Hematopoietic multipotent progenitor cell treated with erythropoietin and hydrocortisone succinate and interleukin-3 and kit ligand, for 4 days (in vitro differentiated cells): ENCODE data around the gene DYNC1I1.
A peak's percentile ranks its signal among the peaks of the same experiment; 100 is the strongest.

ENCODE experiments used
- DNase-seq: peaks from one replicate; pipeline ENCODE4 v3.0.0-alpha.2; 2015

DYNC1I1 gene

GRCh38 chr7:95772298-95772770 lies at the start of gene DYNC1I1:
TSS of gene DYNC1I1 (plus strand) at chr7:95772554. CDS start at chr7:95804730, 32,176 bp downstream.
- peak; percentile 88 for DNase-seq

DNA sequence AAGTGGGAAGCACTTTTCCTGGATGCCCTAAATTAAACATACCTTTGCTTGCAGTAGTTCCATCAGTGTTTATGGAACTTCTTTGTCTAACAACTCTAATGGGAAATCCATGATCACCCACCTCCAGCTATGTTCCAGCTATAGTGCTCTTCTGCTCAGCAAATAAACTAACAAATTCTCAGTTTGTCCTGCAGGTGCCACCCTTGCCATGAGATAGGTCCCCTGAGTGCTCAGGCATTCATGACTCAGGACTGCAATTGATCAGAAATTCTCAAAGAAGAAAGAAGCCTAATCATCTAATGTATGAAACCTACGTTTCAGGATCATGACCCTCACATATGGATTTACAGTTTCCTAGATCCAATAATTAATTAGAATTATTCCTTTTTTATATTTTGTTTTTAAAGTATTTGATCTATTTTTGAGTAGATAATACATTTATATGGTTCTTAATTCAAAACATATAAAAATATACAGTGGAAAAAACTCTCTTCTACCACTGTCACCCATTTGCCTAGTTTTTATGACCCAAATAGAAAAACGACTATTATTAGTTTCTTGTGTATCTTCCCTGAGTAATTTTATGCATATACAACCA lies 48.7 kb upstream of the DYNC1I1 start:
- peak; percentile 73 for DNase-seq

DNA sequence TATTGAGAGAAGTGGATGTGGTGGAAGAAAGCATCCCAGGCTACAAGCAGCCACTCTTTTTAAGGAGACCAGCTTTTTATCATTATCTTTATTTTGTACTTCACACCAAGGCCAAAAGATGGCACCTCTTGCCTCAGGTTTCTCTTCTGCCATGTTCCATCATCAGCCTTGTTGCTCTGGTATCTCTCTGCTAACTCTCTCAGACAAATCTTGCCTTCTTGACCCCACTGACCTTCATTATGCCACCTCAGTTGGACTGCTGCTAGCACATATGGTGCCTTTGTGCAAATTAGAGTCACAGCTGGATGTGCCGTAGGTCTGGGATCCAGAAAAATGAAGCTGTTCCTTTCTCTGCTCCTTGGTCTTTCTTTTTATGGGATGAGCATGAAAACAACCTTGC lies 47.1 kb upstream of the DYNC1I1 start:
- DNase-seq = peak; percentile 10

DNA sequence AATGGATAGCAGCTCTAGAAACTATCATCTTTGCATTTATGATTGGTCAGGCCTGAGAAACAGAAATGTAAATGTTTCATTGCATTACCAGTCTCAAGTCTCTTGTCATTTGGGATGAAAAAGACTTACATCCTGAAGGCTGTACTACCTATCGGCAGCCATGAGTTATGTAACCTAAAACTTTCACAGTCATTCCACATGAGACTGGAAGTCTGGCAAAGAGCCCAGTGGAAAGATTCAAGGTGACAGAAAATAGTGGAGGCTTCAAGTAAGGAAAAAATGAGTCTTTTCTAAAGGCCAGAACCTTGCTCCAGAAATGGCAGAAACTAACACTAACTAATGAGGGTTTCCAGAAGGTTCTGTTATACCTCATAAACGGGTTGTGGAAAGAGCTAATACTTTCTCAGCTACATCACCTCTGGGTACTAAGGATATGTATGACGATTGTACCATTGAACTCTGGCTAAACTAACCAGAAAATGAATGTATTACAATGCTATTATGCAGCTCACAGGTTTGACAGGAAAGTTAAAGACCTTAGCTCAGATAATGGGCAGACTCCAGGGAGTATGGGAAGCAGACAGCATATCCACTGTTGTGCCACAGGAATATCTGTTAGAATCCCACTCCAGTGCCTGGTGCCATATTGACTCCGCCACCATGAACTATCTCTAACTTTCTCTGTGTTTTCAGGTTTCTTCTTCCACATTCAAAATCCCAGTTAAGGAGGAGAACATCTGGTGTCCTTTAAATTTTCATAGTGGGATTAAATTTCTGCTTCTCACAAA lies 41.7 kb upstream of the DYNC1I1 start:
- no peak for DNase-seq

DNA sequence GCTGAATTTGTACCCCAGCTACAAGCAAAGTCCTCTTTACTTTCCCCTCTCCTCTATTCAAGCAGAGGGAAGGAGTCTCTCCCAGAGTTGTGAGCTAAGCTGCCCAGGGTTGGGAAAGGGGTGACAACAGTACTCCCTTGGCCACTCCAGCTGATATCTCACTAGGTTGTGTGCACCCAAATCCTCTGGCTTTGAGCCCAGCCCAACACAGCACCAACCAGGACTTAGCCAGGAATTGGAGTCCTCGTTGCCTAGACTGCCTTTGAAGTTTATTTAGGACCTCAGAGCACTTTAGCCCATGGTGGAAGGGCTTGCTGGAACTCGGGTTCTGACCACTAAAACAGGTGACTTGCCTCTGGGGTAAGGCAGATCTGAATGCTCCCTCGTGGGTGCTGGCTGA lies 35.7 kb upstream of the DYNC1I1 start:
- DNase-seq = no peak

DNA sequence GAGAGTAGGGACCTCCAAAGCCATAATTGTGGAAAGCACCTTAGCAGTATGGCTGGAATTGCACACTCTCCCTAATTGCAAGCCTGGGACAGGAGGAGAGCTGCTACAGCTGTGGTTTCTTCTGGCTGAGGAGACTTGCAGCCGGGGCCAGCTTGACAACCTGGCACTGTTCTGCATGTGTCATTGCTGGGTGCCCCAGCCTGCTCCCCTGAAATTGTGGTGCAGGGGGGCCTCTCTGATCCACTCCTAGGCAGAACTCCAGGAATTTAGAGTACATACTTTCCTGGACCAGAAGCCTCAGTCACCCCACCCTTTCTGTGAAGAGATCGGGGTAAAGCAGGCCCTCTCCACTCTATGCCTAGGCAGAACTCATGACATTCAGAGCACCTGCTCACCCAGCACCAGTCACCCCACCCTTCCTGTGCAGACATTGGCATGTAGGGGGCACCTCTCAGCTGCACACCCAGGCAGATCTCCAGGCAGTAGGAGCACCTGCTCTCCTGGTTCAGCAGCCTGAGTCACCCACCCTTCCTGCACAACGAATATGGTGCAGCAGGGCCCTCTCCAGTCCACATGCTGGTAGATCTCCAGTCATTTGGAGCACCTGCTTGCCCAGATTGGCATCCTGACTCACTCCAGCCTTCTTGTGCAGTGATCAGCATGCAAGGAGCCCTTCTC lies 34.4 kb upstream of the DYNC1I1 start:
- no peak for DNase-seq

- DNase-seq = no peak
Observed at GRCh38 chr7:95749044-95749443, 23.3 kb upstream of the DYNC1I1 start.

GRCh38 chr7:95749515-95749914 lies 22.8 kb upstream of the DYNC1I1 start:
- no peak for DNase-seq

GRCh38 chr7:95753440-95753839 lies 18.9 kb upstream of the DYNC1I1 start:
- no peak for DNase-seq

GRCh38 chr7:95755277-95755934 lies 16.9 kb upstream of the DYNC1I1 start:
- no peak for DNase-seq

- no peak for DNase-seq
Observed at GRCh38 chr7:95758187-95758586, 14.2 kb upstream of the DYNC1I1 start.

- DNase-seq = no peak
Observed at GRCh38 chr7:95766086-95766485, 6.3 kb upstream of the DYNC1I1 start.

GRCh38 chr7:95766657-95767056 lies 5.7 kb upstream of the DYNC1I1 start:
- no peak for DNase-seq

GRCh38 chr7:95772771-95773581 lies 622 bp downstream of the DYNC1I1 start:
- DNase-seq = peak; percentile 13

- DNase-seq = no peak
Observed at GRCh38 chr7:95776561-95777185, 4.3 kb downstream of the DYNC1I1 start.

GRCh38 chr7:95777269-95777668 lies 4.9 kb downstream of the DYNC1I1 start:
- no peak for DNase-seq

DNA sequence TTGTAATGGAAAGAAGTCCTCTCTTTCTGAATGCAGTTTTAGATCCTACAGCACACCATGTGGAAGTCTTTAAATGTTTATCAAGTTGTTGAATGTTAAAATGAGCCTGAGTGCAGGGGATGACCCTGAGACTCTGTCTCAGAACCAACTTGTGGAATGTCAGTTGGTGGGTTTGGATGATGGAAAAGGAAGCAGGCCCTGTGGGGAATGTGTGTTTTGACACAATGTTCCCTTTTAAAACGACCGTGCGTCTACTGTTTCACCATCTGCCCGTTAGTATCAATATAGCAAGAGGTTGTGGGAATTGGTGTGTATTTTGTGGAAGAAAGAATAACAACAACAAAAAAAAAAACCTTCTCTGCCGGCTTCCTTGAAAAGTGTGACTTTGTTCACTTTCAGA lies 8.3 kb downstream of the DYNC1I1 start:
- no peak for DNase-seq

DNA sequence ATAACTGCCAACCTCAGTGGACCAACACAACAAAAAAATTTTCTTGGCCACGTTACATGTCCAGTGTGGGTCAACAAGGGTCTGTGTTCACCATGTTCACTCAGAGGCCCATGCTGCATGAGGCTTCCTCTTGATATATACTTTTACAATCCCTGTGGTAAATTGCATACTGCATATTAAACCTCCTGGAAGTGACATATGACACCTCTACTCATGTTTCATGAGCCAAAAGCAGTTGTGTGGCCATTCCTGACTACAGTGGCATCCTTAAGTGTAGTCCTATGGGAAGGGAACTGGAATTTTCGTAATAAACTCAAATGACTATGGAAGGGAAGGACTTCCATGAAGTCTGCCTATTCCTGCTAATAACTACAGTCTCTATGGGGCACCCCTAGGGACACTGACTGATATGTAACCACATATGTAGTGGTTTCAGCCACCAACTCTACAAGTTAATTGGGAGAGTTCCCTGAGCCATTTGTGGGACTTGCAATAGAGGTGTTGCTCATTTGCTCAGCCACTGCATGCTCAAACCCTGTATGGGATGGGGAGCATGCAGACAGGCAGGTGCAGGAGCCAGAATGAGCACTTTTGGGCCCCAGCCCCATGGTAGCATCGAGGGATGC lies 9.7 kb downstream of the DYNC1I1 start:
- DNase-seq = no peak

DNA sequence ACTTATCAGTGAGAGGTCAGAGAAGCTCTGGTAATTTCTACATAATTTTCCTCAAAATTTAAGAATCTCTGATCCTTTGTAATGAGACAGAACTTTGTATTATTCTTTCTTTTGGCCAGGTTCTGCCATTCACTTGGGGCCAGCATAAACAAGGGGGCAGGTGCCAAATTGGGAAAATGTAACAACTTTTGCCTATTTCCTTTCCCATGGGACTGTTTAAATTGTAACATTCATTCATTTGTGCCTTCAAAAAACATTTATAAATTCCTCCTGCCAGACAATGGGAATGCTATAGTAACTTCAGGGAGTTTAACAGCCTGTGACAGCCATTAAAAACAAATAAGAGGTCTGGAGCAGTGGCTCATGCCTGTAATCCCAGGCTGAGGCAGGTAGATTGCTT lies 12.4 kb downstream of the DYNC1I1 start:
- DNase-seq = no peak

- no peak for DNase-seq
Observed at GRCh38 chr7:95788258-95788657, 15.9 kb downstream of the DYNC1I1 start.

DNA sequence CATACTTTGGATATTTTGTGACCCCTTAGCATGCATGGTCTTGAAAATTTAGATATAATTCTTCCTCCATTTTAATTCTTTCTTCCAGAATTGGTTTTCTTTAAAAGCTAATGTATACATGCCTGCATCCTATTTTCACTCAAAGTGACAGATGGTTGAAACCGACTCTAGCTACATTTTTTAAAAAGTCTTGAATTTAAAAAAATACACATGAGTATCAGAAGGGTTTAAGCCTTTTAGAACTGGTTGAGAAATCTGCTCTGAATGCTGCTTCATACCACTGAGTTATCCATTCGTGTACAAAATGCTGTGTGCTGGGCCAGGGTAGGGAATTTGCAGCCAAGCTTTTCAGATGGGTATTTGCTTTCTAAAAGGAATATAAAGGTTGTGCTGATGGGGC lies 16.5 kb downstream of the DYNC1I1 start:
- no peak for DNase-seq

GRCh38 chr7:95793658-95794057 lies 21.3 kb downstream of the DYNC1I1 start:
- no peak for DNase-seq
